DMS153 treated with DMSO at 0.1 percent for 48 hours (cell line): ENCODE measurements around the gene SLC39A3.

Experiments
- DNase-seq: peaks from one replicate; lab custom pipeline; 2025; ENCODE audit not compliant: unreplicated experiment; lab: John Stamatoyannopoulos, UW

The SLC39A3 gene

GRCh38 chr19:2769218-2769617 lies 29.4 kb upstream of the SLC39A3 start:
- DNase-seq, result no peak

GRCh38 chr19:2768365-2769132 lies 28.7 kb upstream of the SLC39A3 start:
- no peak for DNase-seq

DNA sequence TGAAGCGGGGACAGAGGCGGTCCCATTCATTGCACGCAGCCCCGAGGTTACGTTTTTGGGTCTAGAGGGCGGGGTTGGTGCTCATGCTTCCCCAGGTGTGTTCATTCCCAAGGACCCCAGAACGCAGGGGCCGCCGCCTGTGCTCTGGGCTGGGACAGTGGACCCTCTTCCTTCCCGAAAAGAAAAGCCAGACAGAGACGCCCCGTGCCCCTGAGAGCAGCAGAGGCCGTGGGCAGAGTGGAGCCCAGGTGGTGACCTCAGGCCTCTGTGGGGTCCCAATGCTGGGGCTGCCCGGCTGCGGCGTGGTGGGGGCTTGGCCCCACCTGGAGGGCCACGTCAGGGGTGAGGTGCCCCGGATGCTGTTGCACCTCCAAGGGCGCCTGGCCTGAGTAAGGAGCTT lies 27.9 kb upstream of the SLC39A3 start:
- no peak for DNase-seq

- DNase-seq, result no peak
Measured at GRCh38 chr19:2766594-2767372, 27.0 kb upstream of the SLC39A3 start.

GRCh38 chr19:2765376-2765775 lies 25.6 kb upstream of the SLC39A3 start:
- no peak for DNase-seq

DNA sequence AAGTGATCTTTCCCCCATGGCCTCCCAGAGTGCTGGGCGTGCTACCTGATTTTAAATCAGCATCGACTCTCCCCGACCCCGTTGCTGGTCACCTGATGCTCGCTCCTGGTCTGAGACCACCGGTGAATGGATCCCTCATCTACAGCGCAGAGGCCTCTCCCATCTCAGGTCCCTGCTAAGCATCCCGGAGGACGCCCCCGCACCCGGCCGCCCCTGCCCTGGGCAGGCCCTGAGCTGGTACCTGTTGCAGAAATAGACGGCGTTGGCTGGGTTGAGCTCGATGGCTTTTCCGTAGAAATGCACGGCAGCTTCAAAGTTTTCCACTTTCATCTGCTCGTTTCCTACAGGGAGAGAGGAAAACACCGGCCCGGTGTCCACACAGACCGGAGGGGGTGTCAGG lies 25.1 kb upstream of the SLC39A3 start:
- DNase-seq, result no peak

GRCh38 chr19:2763687-2764086 lies 23.9 kb upstream of the SLC39A3 start:
- no peak for DNase-seq

- DNase-seq, result no peak
Measured at GRCh38 chr19:2762783-2763496, 23.1 kb upstream of the SLC39A3 start.

- no peak for DNase-seq
Measured at GRCh38 chr19:2761876-2762782, 22.3 kb upstream of the SLC39A3 start.

GRCh38 chr19:2761309-2761677 lies 21.5 kb upstream of the SLC39A3 start:
- no peak for DNase-seq

DNA sequence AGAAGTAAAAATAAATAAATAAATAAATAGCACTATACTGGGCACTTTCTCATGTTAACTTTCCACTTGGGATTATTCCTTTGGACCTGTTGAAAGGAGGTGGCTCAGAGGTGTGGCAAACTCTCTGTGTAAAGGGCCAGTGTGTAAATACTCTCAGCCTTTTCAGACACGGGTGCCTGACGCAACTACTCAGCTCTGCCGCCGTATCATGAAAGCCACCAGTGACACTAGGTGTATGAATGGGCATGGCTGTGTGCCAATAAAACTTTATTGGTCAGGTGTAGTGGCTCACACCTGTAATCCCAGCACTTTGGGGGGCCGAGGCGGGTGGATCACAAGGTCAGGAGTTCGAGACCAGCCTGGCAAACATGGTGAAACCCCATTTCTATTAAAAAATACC lies 20.1 kb upstream of the SLC39A3 start:
- no peak for DNase-seq

- no peak for DNase-seq
Measured at GRCh38 chr19:2759362-2759761, 19.5 kb upstream of the SLC39A3 start.

DNA sequence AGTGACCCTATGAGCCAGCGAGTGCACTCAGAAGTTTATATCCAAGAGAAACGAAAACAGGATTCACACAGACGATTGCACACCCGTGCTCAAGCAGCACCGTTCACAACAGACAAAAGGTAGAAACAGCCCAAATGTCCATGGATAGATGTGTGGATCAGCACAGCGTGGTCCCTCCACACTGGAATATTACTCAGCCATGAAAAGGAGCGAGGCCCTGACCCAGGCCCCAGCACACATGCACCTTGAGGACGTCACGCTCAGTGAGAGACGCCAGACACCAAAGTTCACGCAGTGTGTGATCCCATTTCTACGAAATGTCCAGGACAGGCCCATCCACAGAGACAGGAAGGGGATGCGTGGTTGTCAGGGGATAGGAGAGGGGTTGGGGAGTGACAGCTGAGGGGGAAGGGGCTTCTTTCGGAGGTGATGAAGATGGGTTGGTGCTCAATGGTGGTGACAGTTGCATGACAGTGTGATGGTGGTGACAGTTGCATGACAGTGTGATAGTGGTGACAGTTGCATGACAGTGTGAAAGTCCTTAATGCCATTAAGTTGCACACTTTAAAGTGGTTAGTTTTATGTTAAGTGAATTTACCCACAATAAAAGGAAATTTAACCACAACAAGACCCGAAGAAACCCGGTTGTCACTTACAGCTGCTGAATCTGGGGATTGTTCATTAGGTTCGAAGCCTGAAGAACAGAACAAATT lies 18.9 kb upstream of the SLC39A3 start:
- DNase-seq, result no peak

DNA sequence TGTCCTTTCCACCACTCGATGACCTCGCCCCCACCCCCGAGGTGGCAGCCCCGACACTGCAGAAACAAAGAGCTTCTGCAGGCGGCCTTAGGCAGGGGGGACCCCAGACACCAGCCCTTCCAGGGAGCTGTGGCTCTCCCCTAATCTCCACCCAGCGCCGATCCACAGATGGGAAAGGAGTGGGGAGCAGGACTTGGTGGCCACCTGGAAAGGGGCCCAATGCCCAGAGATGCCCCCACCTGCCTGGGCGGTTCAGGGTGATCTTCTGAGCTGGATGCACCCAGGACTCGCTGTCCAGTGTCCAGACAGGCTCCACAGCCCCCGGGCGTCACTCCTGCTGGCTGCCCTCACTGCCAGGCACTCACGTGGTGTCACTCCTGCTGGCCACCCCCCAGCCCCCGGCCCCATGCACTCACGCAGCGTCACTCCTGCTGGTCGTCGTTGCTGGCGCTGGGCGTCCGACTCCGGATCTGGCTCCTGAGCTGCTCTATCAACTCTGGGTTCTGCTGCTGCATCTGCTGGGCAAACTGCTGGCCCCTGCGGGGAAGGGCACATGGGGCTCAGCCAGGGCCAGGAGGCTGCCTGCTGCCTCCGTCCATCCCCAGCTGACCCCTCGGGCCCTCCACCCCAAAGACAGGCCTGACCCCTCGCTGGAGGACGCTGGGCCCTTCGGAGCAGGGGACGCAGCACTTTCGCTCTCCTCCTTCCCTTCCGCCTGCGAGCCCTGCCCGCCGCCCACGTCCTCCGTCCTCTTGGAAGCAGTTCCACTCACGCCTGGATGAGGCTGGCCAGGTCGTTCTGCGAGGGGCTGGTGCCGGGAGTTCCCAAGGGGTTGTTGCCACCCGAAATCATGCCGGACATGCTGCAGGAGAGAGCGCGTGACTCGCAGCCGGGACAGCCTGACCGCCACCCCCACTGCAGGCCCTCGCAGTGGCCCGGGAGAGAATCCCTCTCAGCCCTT lies 17.4 kb upstream of the SLC39A3 start:
- no peak for DNase-seq

- no peak for DNase-seq
Measured at GRCh38 chr19:2756477-2756876, 16.7 kb upstream of the SLC39A3 start.

DNA sequence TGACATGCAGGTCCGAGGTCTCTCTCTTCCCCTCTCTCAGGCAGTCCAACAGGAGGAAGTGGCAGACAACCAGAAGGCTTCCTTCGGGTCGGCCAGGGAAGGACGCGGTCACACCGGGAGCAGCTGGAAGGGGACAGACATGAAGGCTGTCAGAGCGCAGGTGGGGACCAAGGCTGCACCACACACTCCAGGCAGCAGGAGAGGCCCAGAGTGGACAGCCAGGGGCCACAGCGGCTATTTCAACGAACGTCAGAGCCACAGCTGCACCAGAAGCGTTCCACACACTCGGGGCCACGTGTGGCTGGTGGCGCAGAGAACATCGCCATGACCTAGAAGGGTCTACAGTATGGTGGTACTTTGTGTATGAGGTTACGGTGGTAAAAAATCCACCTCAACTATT lies 16.0 kb upstream of the SLC39A3 start:
- DNase-seq, result no peak

- DNase-seq, result no peak
Measured at GRCh38 chr19:2755448-2755705, 15.6 kb upstream of the SLC39A3 start.

- DNase-seq, result no peak
Measured at GRCh38 chr19:2754659-2755447, 15.0 kb upstream of the SLC39A3 start.

- no peak for DNase-seq
Measured at GRCh38 chr19:2751438-2751830, 11.6 kb upstream of the SLC39A3 start.
